GM20000 (cell line): ENCODE data around the gene DIS3L.

ENCODE experiments used
- DNase-seq: peaks from one replicate; pipeline ENCODE4 v3.0.0; 2012; ENCODE audit warnings: low spot score
- TF ChIP-seq, protein P1 (sequence below): IDR thresholded peaks from 2 replicates; pipeline ENCODE4 v1.5.1; 2012; ENCODE audit warnings: mild to moderate bottlenecking, control low read depth; ENCODE audit errors: extremely low read depth, missing control alignments

DIS3L gene

GRCh38 chr15:66269326-66270090 is 23.9 kb upstream of the DIS3L start:
- TF ChIP-seq, protein P1, sequence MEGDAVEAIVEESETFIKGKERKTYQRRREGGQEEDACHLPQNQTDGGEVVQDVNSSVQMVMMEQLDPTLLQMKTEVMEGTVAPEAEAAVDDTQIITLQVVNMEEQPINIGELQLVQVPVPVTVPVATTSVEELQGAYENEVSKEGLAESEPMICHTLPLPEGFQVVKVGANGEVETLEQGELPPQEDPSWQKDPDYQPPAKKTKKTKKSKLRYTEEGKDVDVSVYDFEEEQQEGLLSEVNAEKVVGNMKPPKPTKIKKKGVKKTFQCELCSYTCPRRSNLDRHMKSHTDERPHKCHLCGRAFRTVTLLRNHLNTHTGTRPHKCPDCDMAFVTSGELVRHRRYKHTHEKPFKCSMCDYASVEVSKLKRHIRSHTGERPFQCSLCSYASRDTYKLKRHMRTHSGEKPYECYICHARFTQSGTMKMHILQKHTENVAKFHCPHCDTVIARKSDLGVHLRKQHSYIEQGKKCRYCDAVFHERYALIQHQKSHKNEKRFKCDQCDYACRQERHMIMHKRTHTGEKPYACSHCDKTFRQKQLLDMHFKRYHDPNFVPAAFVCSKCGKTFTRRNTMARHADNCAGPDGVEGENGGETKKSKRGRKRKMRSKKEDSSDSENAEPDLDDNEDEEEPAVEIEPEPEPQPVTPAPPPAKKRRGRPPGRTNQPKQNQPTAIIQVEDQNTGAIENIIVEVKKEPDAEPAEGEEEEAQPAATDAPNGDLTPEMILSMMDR, result no peak
- DNase-seq, result no peak

- TF ChIP-seq, protein P1, result no peak
- DNase-seq, result no peak
Measured at GRCh38 chr15:66270932-66271331, 22.4 kb upstream of the DIS3L start.

- DNase-seq, result no peak
- TF ChIP-seq, protein P1, result no peak
Measured at GRCh38 chr15:66275352-66275751, 18.0 kb upstream of the DIS3L start.

DNA sequence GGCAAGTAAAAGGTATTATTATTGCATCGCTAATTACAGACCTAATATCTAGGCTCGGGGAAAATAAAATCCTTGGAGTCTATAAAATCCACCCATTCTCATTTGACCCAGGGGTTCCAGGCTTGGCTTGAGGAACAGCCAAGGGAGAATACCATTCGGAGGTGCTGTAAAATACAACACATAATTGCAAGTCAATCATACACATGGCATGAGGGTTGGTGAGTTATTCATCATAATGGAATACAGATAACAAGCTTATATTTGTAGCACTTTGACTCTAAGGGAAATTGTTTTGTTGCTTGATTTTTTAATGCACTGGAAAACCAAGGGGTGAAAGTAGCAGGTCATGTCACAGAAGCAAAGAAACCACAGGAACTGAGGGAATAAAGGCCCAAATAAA is 16.8 kb upstream of the DIS3L start:
- TF ChIP-seq, protein P1, result no peak
- no peak for DNase-seq

DNA sequence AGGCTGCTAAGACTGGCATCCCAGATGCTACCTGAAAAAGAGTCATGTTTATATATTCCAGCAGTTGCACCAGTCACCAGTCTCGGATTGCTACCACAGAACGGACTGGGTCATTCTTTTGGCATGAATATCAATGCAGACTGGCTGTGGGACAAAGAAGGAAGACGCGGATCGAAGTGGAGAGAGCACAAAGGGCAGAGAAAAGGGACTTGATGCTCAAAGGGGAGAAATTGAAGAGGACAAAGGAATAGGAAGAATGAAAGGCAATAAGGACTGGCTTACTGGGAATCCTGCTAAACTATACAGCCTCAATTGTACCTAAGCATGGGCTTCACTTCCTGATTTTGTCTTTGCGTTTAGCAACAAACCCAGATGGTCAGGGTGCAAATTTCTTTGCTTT is 15.3 kb upstream of the DIS3L start:
- DNase-seq, result no peak
- TF ChIP-seq, protein P1, result no peak

GRCh38 chr15:66278671-66279070 is 14.7 kb upstream of the DIS3L start:
- no peak for DNase-seq
- TF ChIP-seq, protein P1, result no peak

DNA sequence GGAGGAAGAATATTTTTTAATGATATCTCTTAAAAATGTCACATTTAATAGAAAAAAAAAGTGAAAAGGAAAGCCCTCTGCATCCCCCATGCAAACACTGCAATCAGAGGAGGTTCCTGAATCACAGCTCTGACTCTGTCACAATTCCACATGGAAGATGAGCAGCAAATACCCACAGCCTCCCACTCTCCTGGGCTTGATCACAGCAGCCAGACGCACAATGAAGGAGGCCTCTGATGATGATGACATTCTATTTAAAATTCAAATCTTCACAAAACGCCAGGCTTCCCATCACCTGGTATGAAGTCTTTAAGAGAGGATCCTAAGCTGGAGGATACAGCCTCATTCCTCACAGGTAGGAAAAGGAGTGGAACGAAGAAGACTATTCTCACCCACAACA is 9.1 kb upstream of the DIS3L start:
- no peak for DNase-seq
- TF ChIP-seq, protein P1, result no peak
